Stomach (tissue), 4 donors: ENCODE results near the gene TSHZ2.

ENCODE experiments used
- POLR2A ChIP-seq, 4 donors: fragments of 450-650 bp; IDR thresholded peaks; one replicate each; pipeline ENCODE4 v1.6.1; 2016; ENCODE audit warnings: antibody characterized with exemption in 4 of 4, control low read depth in 2 of 4, mild to moderate bottlenecking in 1 of 4, moderate library complexity in 1 of 4
- TF ChIP-seq, protein P1 (sequence below), 7 experiments: fragments of 450-650 bp in 4 of 7; fragments of 200-600 bp in 3 of 7; sonication (generic) in 3 of 7; IDR thresholded peaks; one replicate each; pipeline ENCODE4 v1.5.1; 2016 to 2019; ENCODE audit warnings: antibody characterized with exemption in 7 of 7, control low read depth in 2 of 7, mild to moderate bottlenecking in 1 of 7

DNA sequence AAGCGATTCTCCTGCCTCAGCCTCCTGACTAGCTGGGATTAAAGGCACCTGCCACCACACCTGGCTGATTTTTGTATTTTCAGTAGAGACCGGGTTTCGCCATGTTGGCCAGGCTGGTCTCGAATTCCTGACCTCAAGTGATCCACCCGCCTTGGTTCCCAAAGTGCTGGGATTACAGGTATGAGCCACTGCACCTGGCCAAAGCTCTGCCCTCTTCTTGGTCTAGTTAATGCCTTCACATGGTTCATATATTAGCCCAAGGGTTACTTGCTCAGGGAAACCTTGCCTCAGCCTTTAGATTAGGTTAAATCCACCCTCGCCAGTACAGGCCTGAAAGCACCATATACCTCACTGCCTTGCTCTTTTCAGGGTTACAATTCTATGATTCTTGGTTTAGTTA, 26.1 kb downstream of the TSHZ2 start:
- TF ChIP-seq, protein P1, sequence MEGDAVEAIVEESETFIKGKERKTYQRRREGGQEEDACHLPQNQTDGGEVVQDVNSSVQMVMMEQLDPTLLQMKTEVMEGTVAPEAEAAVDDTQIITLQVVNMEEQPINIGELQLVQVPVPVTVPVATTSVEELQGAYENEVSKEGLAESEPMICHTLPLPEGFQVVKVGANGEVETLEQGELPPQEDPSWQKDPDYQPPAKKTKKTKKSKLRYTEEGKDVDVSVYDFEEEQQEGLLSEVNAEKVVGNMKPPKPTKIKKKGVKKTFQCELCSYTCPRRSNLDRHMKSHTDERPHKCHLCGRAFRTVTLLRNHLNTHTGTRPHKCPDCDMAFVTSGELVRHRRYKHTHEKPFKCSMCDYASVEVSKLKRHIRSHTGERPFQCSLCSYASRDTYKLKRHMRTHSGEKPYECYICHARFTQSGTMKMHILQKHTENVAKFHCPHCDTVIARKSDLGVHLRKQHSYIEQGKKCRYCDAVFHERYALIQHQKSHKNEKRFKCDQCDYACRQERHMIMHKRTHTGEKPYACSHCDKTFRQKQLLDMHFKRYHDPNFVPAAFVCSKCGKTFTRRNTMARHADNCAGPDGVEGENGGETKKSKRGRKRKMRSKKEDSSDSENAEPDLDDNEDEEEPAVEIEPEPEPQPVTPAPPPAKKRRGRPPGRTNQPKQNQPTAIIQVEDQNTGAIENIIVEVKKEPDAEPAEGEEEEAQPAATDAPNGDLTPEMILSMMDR (IDR thresholded peaks at IDR 0.05), result no peak
- no peak for TF ChIP-seq POLR2A (IDR thresholded peaks at IDR 0.05)
